SK-N-SH treated with all-trans-retinoic acid at 6 μM for 48 hours (cell line): ENCODE results near the gene FCER1G.

Experiments
- CSDC2 ChIP-seq: fragments of 250-450 bp; sonication (Bioruptor Pico); IDR thresholded peaks from 2 replicates; pipeline ENCODE4 v1.5.0; 2020; ENCODE audit warnings: mild to moderate bottlenecking, moderate library complexity
- SNAI2 ChIP-seq: fragments of 250-450 bp; sonication (Bioruptor Pico); IDR thresholded peaks from 2 replicates; pipeline ENCODE4 v1.5.0; 2020; ENCODE audit warnings: mild to moderate bottlenecking, moderate library complexity
- TCF4 ChIP-seq: fragments of 250-450 bp; sonication (Bioruptor Pico); IDR thresholded peaks from 2 replicates; pipeline ENCODE4 v1.8.0; 2021; ENCODE audit warnings: mild to moderate bottlenecking, moderate library complexity, borderline replicate concordance
- ZNF565 ChIP-seq: fragments of 450-650 bp; formaldehyde crosslinking; conservative IDR thresholded peaks from 2 replicates; pipeline ENCODE4 v1.5.0; 2020; ENCODE audit warnings: low read depth, mild to moderate bottlenecking, moderate library complexity
- ZNF70 ChIP-seq: fragments of 450-650 bp; formaldehyde crosslinking; IDR thresholded peaks from 2 replicates; pipeline ENCODE4 v1.5.0; 2020; ENCODE audit warnings: mild to moderate bottlenecking, moderate library complexity

- TF ChIP-seq TCF4 (no peak), CSDC2 (CRISPR knock-in tag) (no peak), ZNF565 (CRISPR knock-in tag) (no peak), SNAI2 (CRISPR knock-in tag) (no peak), ZNF70 (CRISPR knock-in tag) (no peak)
Observed at GRCh38 chr1:161207173-161207572, 7.9 kb upstream of the FCER1G start.
